Trophoblast cell (in vitro differentiated cells and primary cell): Measurements from ENCODE around the gene CRB2.

Source experiments
- DNase-seq, 2 donors: peaks; one replicate each; pipeline ENCODE4 v3.0.0-alpha.2; 2016
- H2AFZ ChIP-seq: 2 replicates; pipeline ENCODE4 v1.6.1; 2013; ENCODE audit warnings: low read length, moderate library complexity, mild to moderate bottlenecking; ENCODE audit not compliant: insufficient read depth, poor library complexity
- H2AK5ac ChIP-seq: 2 replicates; pipeline ENCODE4 v1.6.1; 2013; ENCODE audit warnings: mild to moderate bottlenecking, low read length
- H2BK120ac ChIP-seq: 2 replicates; pipeline ENCODE4 v1.6.1; 2013; ENCODE audit warnings: low read length, mild to moderate bottlenecking, moderate library complexity; ENCODE audit not compliant: insufficient read depth, poor library complexity
- H2BK12ac ChIP-seq: 2 replicates; pipeline ENCODE4 v1.6.1; 2013; ENCODE audit warnings: mild to moderate bottlenecking, low read length, moderate library complexity
- H2BK5ac ChIP-seq: 2 replicates; pipeline ENCODE4 v1.6.1; 2013; ENCODE audit warnings: low read length, low read depth, moderate library complexity, mild to moderate bottlenecking; ENCODE audit not compliant: poor library complexity
- H3K14ac ChIP-seq: 2 replicates; pipeline ENCODE4 v1.6.1; 2013; ENCODE audit warnings: mild to moderate bottlenecking, low read length
- H3K18ac ChIP-seq: 2 replicates; pipeline ENCODE4 v1.6.1; 2013; ENCODE audit warnings: mild to moderate bottlenecking, low read length
- H3K23ac ChIP-seq: 2 replicates; pipeline ENCODE4 v1.6.1; 2013; ENCODE audit warnings: low read length
- H3K27ac ChIP-seq: 2 replicates; pipeline ENCODE4 v1.5.1; 2013; ENCODE audit warnings: low read depth, mild to moderate bottlenecking, inconsistent platforms, low read length, moderate library complexity
- H3K27me3 ChIP-seq: 2 replicates; pipeline ENCODE4 v1.6.1; 2013; ENCODE audit warnings: inconsistent platforms, mild to moderate bottlenecking, low read length, moderate library complexity; ENCODE audit not compliant: insufficient read depth
- H3K36me3 ChIP-seq, 2 experiments: 1 replicate in 1 of 2; 2 replicates in 1 of 2; pipeline ENCODE4 v1.6.1; 2013; ENCODE audit warnings: low read length in 2 of 2, mild to moderate bottlenecking in 2 of 2, moderate library complexity in 1 of 2; ENCODE audit not compliant: insufficient read depth in 2 of 2, control insufficient read depth in 1 of 2
- H3K4ac ChIP-seq: 2 replicates; pipeline ENCODE4 v1.6.1; 2013; ENCODE audit warnings: low read depth, mild to moderate bottlenecking, low read length, moderate library complexity
- H3K4me1 ChIP-seq, 2 experiments: 1 replicate in 1 of 2; 2 replicates in 1 of 2; pipeline ENCODE4 v1.6.1; 2013; ENCODE audit warnings: low read length in 2 of 2, mild to moderate bottlenecking in 2 of 2, moderate library complexity in 1 of 2; ENCODE audit not compliant: insufficient read depth in 2 of 2, control insufficient read depth in 1 of 2
- H3K4me2 ChIP-seq: 2 replicates; pipeline ENCODE4 v1.6.1; 2013; ENCODE audit warnings: inconsistent platforms, mild to moderate bottlenecking, low read length, moderate library complexity
- H3K4me3 ChIP-seq: 2 replicates; pipeline ENCODE4 v1.5.1; 2013; ENCODE audit warnings: mild to moderate bottlenecking, low read depth, low read length, inconsistent platforms
- H3K79me1 ChIP-seq: one replicate; pipeline ENCODE4 v1.6.1; 2013; ENCODE audit warnings: low read length
- H3K79me2 ChIP-seq: 2 replicates; pipeline ENCODE4 v1.6.1; 2013; ENCODE audit warnings: low read length, mild to moderate bottlenecking; ENCODE audit not compliant: control insufficient read depth, insufficient read depth, poor library complexity
- H3K9ac ChIP-seq: 2 replicates; pipeline ENCODE4 v1.6.1; 2013; ENCODE audit warnings: mild to moderate bottlenecking, low read length
- H3K9me3 ChIP-seq: 2 replicates; pipeline ENCODE4 v1.6.1; 2013; ENCODE audit warnings: low read depth, mild to moderate bottlenecking, control low read depth, inconsistent platforms, low read length; ENCODE audit not compliant: insufficient read depth
- H4K12ac ChIP-seq: 2 replicates; pipeline ENCODE4 v1.6.1; 2013; ENCODE audit warnings: low read depth, mild to moderate bottlenecking, low read length, moderate library complexity
- H4K8ac ChIP-seq: 2 replicates; pipeline ENCODE4 v1.6.1; 2013; ENCODE audit warnings: low read depth, mild to moderate bottlenecking, low read length, moderate library complexity
- H4K91ac ChIP-seq: one replicate; pipeline ENCODE4 v1.6.1; 2013; ENCODE audit warnings: low read depth, mild to moderate bottlenecking, low read length, moderate library complexity
- WGBS: extraction: QIAGEN DNeasy Blood & Tissue Kit; methylation state at CpG from one replicate; pipeline ENCODE4 v1.1.7; 2013; ENCODE audit warnings: missing lambda C conversion rate; ENCODE audit not compliant: insufficient read length, insufficient coverage; ENCODE audit errors: extremely low coverage; 5-methylcytosine and 5-hydroxymethylcytosine counted together

CRB2 gene

GRCh38 chr9:123338710-123339665 is 17.0 kb upstream of the CRB2 start:
- Histone ChIP-seq H3K36me3 (no peaks in the 10 kb centered on the region), H3K9me3 (peaks cover 3% of the 10 kb centered on the region), H2BK120ac (no peak overlapping the region), H3K79me2 (no peaks in the 10 kb centered on the region), H4K12ac (no peak overlapping the region), H3K27ac (no peak overlapping the region), H3K18ac (no peak overlapping the region), H2AFZ (no peak overlapping the region), H3K27me3 (no peaks in the 10 kb centered on the region), H3K4me3 (no peak overlapping the region), H4K91ac (no peak overlapping the region), H3K14ac (no peak overlapping the region), H2BK12ac (no peak overlapping the region), H3K23ac (no peak overlapping the region), H3K9ac (no peak overlapping the region), H3K4ac (no peak overlapping the region), H4K8ac (no peak overlapping the region), H3K4me2 (no peak overlapping the region), H3K79me1 (no peaks in the 10 kb centered on the region), H3K4me1 (peaks cover 11 to 13% of the 10 kb centered on the region in 2 experiments), H2BK5ac (no peak overlapping the region), H2AK5ac (no peak overlapping the region)
- no CpG with 5 or more reads among the region's 35 CpGs for WGBS
- peak; percentile 69 to 75 for DNase-seq

- no peak overlapping the region for H2BK5ac ChIP-seq
- WGBS = no CpG with 5 or more reads among the region's 32 CpGs
Measured at GRCh38 chr9:123339666-123340510, 16.1 kb upstream of the CRB2 start.

GRCh38 chr9:123341816-123342215 is 14.2 kb upstream of the CRB2 start:
- H3K27ac ChIP-seq = no peak overlapping the region
- no peaks in the 10 kb centered on the region for H3K36me3 ChIP-seq
- no CpG with 5 or more reads among the region's 6 CpGs for WGBS

More at GRCh38 chr9:123339666-123340510, 16.1 kb upstream of the CRB2 start:
- Histone ChIP-seq H3K9ac (no peak overlapping the region), H2BK12ac (no peak overlapping the region), H4K8ac (no peak overlapping the region), H3K27ac (no peak overlapping the region), H3K14ac (no peak overlapping the region), H3K4me1 (peaks cover 11 to 13% of the 10 kb centered on the region in 2 experiments), H3K4ac (no peak overlapping the region), H3K27me3 (no peaks in the 10 kb centered on the region), H4K12ac (no peak overlapping the region), H3K79me1 (no peaks in the 10 kb centered on the region), H3K23ac (no peak overlapping the region), H3K36me3 (no peaks in the 10 kb centered on the region), H3K79me2 (no peaks in the 10 kb centered on the region), H2BK120ac (no peak overlapping the region), H3K9me3 (peaks cover 3% of the 10 kb centered on the region), H4K91ac (no peak overlapping the region), H3K4me2 (no peak overlapping the region), H2AK5ac (no peak overlapping the region), H3K4me3 (no peak overlapping the region), H2AFZ (no peak overlapping the region), H3K18ac (no peak overlapping the region)
- peak in 1 of 2 donors; percentile 15 for DNase-seq

GRCh38 chr9:123342247-123342646 is 13.8 kb upstream of the CRB2 start:
- no peak overlapping the region for H2AFZ ChIP-seq
- H3K27me3 ChIP-seq = no peaks in the 10 kb centered on the region
- no peak overlapping the region for H3K4me3 ChIP-seq
- H3K79me1 ChIP-seq = no peaks in the 10 kb centered on the region
- H4K12ac ChIP-seq = no peak overlapping the region
- H4K8ac ChIP-seq = no peak overlapping the region
- H4K91ac ChIP-seq = no peak overlapping the region
- H3K9ac ChIP-seq = no peak overlapping the region
- no peak for DNase-seq
- no peak overlapping the region for H3K4me2 ChIP-seq
- H3K9me3 ChIP-seq = peaks cover 5% of the 10 kb centered on the region
- no peak overlapping the region for H2AK5ac ChIP-seq
- H3K79me2 ChIP-seq = no peaks in the 10 kb centered on the region
- H2BK5ac ChIP-seq = no peak overlapping the region
- H3K4me1 ChIP-seq = peaks cover 9 to 10% of the 10 kb centered on the region in 2 experiments
- H2BK120ac ChIP-seq = no peak overlapping the region
- H3K18ac ChIP-seq = no peak overlapping the region
- H3K4ac ChIP-seq = no peak overlapping the region
- no peak overlapping the region for H2BK12ac ChIP-seq
- H3K14ac ChIP-seq = no peak overlapping the region
- no peak overlapping the region for H3K23ac ChIP-seq
- H3K36me3 ChIP-seq = no peaks in the 10 kb centered on the region
- H3K27ac ChIP-seq = no peak overlapping the region
- no CpG with 5 or more reads among the region's 5 CpGs for WGBS

More at GRCh38 chr9:123341816-123342215, 14.2 kb upstream of the CRB2 start:
- H2BK5ac ChIP-seq = no peak overlapping the region
- no peak overlapping the region for H2AK5ac ChIP-seq
- H2BK12ac ChIP-seq = no peak overlapping the region
- H3K4me2 ChIP-seq = no peak overlapping the region
- no peak overlapping the region for H3K9ac ChIP-seq
- no peak overlapping the region for H3K4ac ChIP-seq
- no peaks in the 10 kb centered on the region for H3K79me2 ChIP-seq
- no peak overlapping the region for H4K12ac ChIP-seq
- H3K4me3 ChIP-seq = no peak overlapping the region
- DNase-seq = no peak
- no peak overlapping the region for H3K14ac ChIP-seq
- no peak overlapping the region for H2BK120ac ChIP-seq
- H3K9me3 ChIP-seq = peaks cover 3% of the 10 kb centered on the region
- no peak overlapping the region for H4K8ac ChIP-seq
- H3K23ac ChIP-seq = no peak overlapping the region
- no peaks in the 10 kb centered on the region for H3K27me3 ChIP-seq
- H2AFZ ChIP-seq = no peak overlapping the region
- no peak overlapping the region for H4K91ac ChIP-seq
- no peaks in the 10 kb centered on the region for H3K79me1 ChIP-seq
- peaks cover 9 to 10% of the 10 kb centered on the region in 2 experiments for H3K4me1 ChIP-seq
- no peak overlapping the region for H3K18ac ChIP-seq
